Testis (tissue), 3 donors: Measurements from ENCODE around the gene OSM. TPM values are rescaled to one million over a fixed set of nuclear protein-coding genes. Genes with fewer than 3 reads are reported as not detected.
A peak's percentile ranks its signal among the peaks of the same experiment; 100 is the strongest.

Experiments used
- DNase-seq: peaks from one replicate; pipeline ENCODE4 v3.0.0-alpha.2; 2019
- H3K27ac ChIP-seq, 2 donors: fragments of 200-600 bp; sonication (generic); one replicate each; pipeline ENCODE4 v1.5.1; 2019
- H3K27me3 ChIP-seq: fragments of 200-600 bp; sonication (generic); one replicate; pipeline ENCODE4 v1.5.1; 2019
- H3K36me3 ChIP-seq: fragments of 200-600 bp; sonication (generic); one replicate; pipeline ENCODE4 v1.5.1; 2017; ENCODE audit warnings: low read depth; ENCODE audit errors: missing control alignments
- H3K4me1 ChIP-seq: fragments of 200-600 bp; sonication (generic); one replicate; pipeline ENCODE4 v1.5.1; 2019
- H3K4me3 ChIP-seq, 2 donors: fragments of 200-600 bp; sonication (generic); one replicate each; pipeline ENCODE4 v1.5.1; 2017 to 2019
- H3K9me3 ChIP-seq: fragments of 200-600 bp; sonication (generic); one replicate; pipeline ENCODE4 v1.5.1; 2017
- POLR2A ChIP-seq: fragments of 450-650 bp; IDR thresholded peaks from one replicate; pipeline ENCODE4 v1.6.1; 2017; ENCODE audit warnings: antibody characterized with exemption, mild to moderate bottlenecking, moderate library complexity
- WGBS, 2 donors: methylation state at CpG; one replicate each; pipeline ENCODE4 v1.1.5; 2018; 5-methylcytosine and 5-hydroxymethylcytosine counted together
- intact Hi-C: fragments of 100-400 bp; cut with DNase I; formaldehyde crosslinking; loops from one replicate; pipeline ENCODE4 v1.15.1; 2023; ENCODE audit warnings: low total_unique reads
- polyA plus RNA-seq: library from polyadenylated mRNA; stranded (reverse); fragments of 350-450 nt; fragmentation: Illumina TruSeq; extraction: RNeasy Lipid Tissue Mini Kit (QIAGEN cat#74804); gene quantifications from one replicate; pipeline ENCODE4 v1.2.3, GENCODE V29; 2014; ENCODE audit warnings: low read depth, low replicate concordance; ENCODE audit not compliant: insufficient read depth
- total RNA-seq, 2 donors: library from RNA; depleted of rRNA; stranded (reverse); fragments of >200 nt; gene quantifications; one replicate each; pipeline ENCODE4 v1.2.3, GENCODE V29; 2016
- TF ChIP-seq, protein P1 (sequence below), 3 experiments: fragments of 450-650 bp in 2 of 3; fragments of 200-600 bp in 1 of 3; sonication (generic) in 1 of 3; IDR thresholded peaks; one replicate each; pipeline ENCODE4 v1.5.1; 2016 to 2019; ENCODE audit warnings: antibody characterized with exemption in 3 of 3, mild to moderate bottlenecking in 2 of 3, moderate library complexity in 1 of 3

OSM gene
- total and polyA plus RNA-seq, 3 donors from 2014 or later: 0.69 to 1.6 TPM; not detected in 1

DNA sequence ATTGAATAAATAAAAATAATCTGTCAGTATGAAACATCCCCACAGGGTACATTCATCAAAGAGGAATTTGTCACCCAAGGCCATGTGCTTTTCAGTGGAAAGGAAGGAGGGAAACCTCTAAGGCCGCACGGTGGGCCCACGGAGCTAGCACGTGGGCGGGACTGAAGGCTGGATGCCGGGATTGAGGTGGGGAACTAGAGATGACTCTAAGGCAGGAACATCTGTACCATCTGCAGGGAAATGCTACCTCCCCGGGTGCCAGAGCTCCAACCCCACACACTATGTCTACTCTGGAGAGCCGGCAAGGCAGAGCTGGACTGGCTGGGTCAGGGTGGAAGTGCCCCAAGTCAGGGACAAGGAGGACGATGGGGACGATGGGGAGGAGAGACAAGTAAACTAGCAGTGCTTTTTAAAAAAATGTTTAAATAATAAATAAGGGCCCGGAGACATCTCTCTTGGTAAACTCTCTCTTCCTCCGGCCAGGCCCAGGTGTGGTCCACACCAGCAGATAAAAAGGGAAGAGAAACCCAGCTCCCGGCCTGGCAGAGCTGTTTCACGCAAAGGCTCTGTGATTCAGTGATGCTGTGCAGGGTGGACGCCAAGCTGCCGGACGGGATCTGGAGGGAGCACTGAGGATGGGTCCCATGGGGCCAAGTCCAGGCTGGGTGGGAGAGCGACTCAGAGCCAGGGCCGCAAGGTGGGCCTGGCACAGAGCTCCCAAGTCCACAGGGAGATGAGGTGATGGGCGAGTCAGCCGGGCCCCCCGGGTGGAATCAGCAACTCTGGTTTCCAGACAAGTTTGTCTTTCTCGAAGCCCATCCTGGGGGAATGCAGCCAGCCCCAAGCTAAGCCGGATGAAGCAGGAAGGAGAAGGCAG is 25.9 kb downstream of the OSM start:
- no peak for TF ChIP-seq POLR2A
- TF ChIP-seq, protein P1, sequence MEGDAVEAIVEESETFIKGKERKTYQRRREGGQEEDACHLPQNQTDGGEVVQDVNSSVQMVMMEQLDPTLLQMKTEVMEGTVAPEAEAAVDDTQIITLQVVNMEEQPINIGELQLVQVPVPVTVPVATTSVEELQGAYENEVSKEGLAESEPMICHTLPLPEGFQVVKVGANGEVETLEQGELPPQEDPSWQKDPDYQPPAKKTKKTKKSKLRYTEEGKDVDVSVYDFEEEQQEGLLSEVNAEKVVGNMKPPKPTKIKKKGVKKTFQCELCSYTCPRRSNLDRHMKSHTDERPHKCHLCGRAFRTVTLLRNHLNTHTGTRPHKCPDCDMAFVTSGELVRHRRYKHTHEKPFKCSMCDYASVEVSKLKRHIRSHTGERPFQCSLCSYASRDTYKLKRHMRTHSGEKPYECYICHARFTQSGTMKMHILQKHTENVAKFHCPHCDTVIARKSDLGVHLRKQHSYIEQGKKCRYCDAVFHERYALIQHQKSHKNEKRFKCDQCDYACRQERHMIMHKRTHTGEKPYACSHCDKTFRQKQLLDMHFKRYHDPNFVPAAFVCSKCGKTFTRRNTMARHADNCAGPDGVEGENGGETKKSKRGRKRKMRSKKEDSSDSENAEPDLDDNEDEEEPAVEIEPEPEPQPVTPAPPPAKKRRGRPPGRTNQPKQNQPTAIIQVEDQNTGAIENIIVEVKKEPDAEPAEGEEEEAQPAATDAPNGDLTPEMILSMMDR (IDR thresholded peaks at IDR 0.05): no peak
- DNase-seq: no peak
- Histone ChIP-seq H3K36me3 (no peaks in the 10 kb centered on the region), H3K4me1 (peaks cover 19% of the 10 kb centered on the region), H3K9me3 (no peaks in the 10 kb centered on the region), H3K27me3 (no peaks in the 10 kb centered on the region), H3K4me3 (no peak overlapping the region), H3K27ac (no peak overlapping the region)
- intact Hi-C loops: no loop called here
- 81 to 87% methylated on average over 21 to 24 of the region's 24 CpGs for WGBS, 2 donors

DNA sequence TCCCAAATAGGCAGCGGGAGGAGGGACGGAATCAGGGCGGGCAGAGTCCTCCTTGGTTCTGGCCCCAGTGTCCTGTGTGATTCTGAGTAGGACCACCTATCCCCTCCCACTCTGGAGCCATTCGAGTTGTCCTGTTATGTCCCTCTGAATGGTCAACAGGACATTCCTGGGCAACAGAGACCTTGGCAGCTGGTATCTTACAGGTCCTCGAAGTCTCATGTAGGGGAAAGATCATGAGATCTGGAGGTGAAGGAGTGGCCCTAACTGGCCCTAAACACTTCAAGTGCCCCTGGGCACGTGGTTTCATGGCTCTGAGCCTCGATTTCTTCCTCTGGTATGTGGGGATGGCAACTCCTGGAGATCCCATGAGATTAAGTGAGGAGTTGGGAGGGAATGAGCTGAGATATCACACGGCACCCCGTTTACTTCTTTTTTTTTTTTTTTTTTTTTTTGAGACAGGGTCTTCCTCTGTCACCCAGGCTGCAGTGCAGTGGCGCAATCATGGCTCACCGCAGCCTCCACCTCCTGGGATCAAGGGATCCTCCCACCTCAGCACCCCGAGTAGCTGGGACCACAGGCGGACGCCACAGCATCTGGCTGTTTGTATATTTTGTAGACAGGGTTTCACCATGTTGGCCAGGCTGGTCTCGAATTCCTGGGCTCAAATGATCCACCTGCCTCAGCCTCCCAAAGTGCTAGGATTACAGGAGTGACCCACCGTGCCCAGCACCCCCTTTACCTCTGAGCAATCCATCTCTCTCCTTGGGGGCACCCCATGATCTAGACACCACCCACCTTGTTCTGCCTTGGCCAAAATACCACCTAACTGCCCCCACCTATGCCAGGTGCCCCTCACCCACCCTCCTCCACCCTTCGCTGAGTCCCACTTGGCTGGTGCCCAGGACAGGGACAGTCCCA is 26.9 kb downstream of the OSM start:
- no peaks in the 10 kb centered on the region for H3K9me3 ChIP-seq
- no peak overlapping the region for H3K4me3 ChIP-seq
- TF ChIP-seq, protein P1 (IDR thresholded peaks at IDR 0.05): no peak
- TF ChIP-seq POLR2A: no peak
- H3K27me3 ChIP-seq: no peaks in the 10 kb centered on the region
- H3K36me3 ChIP-seq: no peaks in the 10 kb centered on the region
- H3K27ac ChIP-seq: no peak overlapping the region
- intact Hi-C loops: no loop called here
- no peak for DNase-seq
- WGBS, 2 donors: 89 to 93% methylated on average over 17 of the region's 17 CpGs
- peaks cover 29% of the 10 kb centered on the region for H3K4me1 ChIP-seq

DNA sequence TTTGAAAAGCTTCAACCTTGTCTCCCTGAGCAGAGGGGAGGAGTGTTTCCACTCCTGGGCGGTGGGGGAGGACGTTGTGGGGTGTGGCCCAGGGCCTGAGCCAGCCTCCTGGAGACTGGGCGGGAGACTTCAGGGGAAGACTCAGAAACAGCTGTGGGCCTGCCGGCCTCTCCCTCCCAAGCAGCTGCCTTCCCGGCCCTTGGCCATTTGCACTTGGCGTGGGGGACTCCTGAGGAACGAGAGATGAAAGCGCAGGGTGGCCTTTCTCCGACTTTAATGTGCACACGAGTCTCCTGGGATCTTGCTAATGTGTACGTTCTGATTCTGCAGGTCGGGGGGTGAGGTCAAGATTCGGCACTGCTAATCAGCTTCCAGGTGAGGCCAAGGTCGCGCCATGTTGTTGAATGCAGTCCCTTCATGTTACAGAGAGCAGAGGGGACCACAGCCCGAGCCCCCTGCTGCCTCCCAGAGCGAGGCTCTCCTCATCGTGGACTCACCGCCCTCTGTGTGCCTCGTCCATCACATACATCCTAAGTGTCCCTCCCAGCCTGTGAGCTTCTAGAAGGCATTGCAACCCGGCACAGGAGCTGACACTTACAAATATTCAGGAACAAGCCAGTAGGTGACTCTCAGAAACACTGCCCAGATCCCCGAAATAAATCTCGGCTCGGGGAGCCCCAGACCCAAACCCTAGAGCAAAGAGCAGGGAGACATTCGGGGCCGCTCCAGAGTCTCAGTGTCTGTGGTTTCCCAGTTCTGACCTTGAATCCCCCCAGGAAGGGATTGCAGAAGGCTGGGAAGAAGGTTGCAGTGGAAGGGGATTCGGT is 27.8 kb downstream of the OSM start:
- H3K27ac ChIP-seq: no peak overlapping the region
- no peaks in the 10 kb centered on the region for H3K27me3 ChIP-seq
- H3K4me3 ChIP-seq: no peak overlapping the region
- H3K4me1 ChIP-seq: peaks cover 31% of the 10 kb centered on the region
- H3K9me3 ChIP-seq: no peaks in the 10 kb centered on the region
- intact Hi-C loops: no loop called here
- WGBS, 2 donors: 69 to 73% methylated on average over 23 to 27 of the region's 27 CpGs
- peak; percentile 71 for DNase-seq
- TF ChIP-seq, protein P1 (IDR thresholded peaks at IDR 0.05): no peak
- no peak for TF ChIP-seq POLR2A
- no peaks in the 10 kb centered on the region for H3K36me3 ChIP-seq

DNA sequence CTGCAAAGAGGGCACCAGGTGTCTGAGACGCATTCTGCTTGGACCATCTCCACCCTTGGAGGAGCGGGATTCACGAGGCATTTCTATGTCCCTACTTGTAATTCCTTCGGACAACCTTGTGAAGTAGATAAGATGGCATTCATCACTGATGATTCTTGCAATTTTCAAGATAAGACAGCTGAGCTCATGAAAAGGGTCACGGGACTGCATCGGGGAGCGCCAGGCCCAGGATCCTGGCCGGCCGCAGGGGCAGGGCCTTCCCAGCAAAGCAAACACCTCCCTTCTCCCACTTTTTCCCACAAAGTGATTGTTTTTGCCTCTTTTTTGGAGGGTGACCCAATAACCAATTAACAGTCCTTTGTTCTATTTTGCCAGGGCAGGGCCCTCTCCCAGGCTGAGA is 28.5 kb downstream of the OSM start:
- 54 to 82% methylated on average over 7 to 9 of the region's 9 CpGs for WGBS, 2 donors
- DNase-seq: no peak

More for the DNA sequence above, 28.5 kb downstream of the OSM start:
- intact Hi-C loops: no loop called here
- H3K9me3 ChIP-seq: no peaks in the 10 kb centered on the region
- no peaks in the 10 kb centered on the region for H3K36me3 ChIP-seq
- peaks cover 31% of the 10 kb centered on the region for H3K4me1 ChIP-seq
- no peak overlapping the region for H3K27ac ChIP-seq
- H3K27me3 ChIP-seq: no peaks in the 10 kb centered on the region
- H3K4me3 ChIP-seq: no peak overlapping the region
- TF ChIP-seq POLR2A: no peak
- TF ChIP-seq, protein P1 (IDR thresholded peaks at IDR 0.05): no peak
